ENCODE measurements around the gene KITLG. TPM values are rescaled to one million over a fixed set of nuclear protein-coding genes. Genes with fewer than 3 reads are reported as not detected.

KITLG gene
- total RNA-seq, 4 donors from 2014 or later, result 10.2 to 27.5 (median 16.4) TPM

GRCh38 chr12:88495031-88495430 is 85.2 kb downstream of the KITLG start:
- Histone ChIP-seq H3K27ac (no peak overlapping the region), H3K4me3 (no peak overlapping the region), H3K4me1 (no peaks in the 10 kb centered on the region), H3K36me3 (peaks cover 0 to 9% (median 0%) of the 10 kb centered on the region in 3 donors), H3K27me3 (no peaks in the 10 kb centered on the region), H3K9me3 (no peaks in the 10 kb centered on the region)
- TF ChIP-seq EP300 (IDR thresholded peaks at IDR 0.05) (no peak), POLR2A (IDR thresholded peaks at IDR 0.05) (no peak), CTCF (IDR thresholded peaks at IDR 0.05) (no peak)
- WGBS, 2 donors, result 90 to 100% methylated on average over 1 of the region's 1 CpG
- DNase-seq (ENCODE audit: low spot score in 2 of 2), result no peak

GRCh38 chr12:88494520-88494919 is 85.8 kb downstream of the KITLG start:
- Histone ChIP-seq H3K9me3 (no peaks in the 10 kb centered on the region), H3K27ac (no peak overlapping the region), H3K36me3 (peaks cover 0 to 9% (median 0%) of the 10 kb centered on the region in 3 donors), H3K4me1 (no peaks in the 10 kb centered on the region), H3K27me3 (no peaks in the 10 kb centered on the region), H3K4me3 (no peak overlapping the region)
- no peak for DNase-seq (ENCODE audit: low spot score in 2 of 2)
- TF ChIP-seq EP300 (IDR thresholded peaks at IDR 0.05) (no peak), CTCF (IDR thresholded peaks at IDR 0.05) (no peak), POLR2A (IDR thresholded peaks at IDR 0.05) (no peak)
- WGBS, 2 donors, result 95 to 98% methylated on average over 1 of the region's 1 CpG

- H3K4me1 ChIP-seq, result no peaks in the 10 kb centered on the region
- peaks cover 0 to 9% (median 0%) of the 10 kb centered on the region in 3 donors for H3K36me3 ChIP-seq
- H3K9me3 ChIP-seq, result no peaks in the 10 kb centered on the region
- H3K27ac ChIP-seq, result no peak overlapping the region
- no peaks in the 10 kb centered on the region for H3K27me3 ChIP-seq
- DNase-seq (ENCODE audit: low spot score in 2 of 2), result no peak
- no peak overlapping the region for H3K4me3 ChIP-seq
- no peak for TF ChIP-seq EP300 (IDR thresholded peaks at IDR 0.05)
- TF ChIP-seq POLR2A (IDR thresholded peaks at IDR 0.05), result no peak
- TF ChIP-seq CTCF (IDR thresholded peaks at IDR 0.05), result no peak
- WGBS, 2 donors, result 45 to 53% methylated on average over 2 of the region's 2 CpGs
These were observed 86.6 kb downstream of the KITLG start for GRCh38 chr12:88493636-88494035.

GRCh38 chr12:88490425-88490824 is 89.8 kb downstream of the KITLG start:
- Histone ChIP-seq H3K4me3 (no peak overlapping the region), H3K4me1 (no peaks in the 10 kb centered on the region), H3K9me3 (no peaks in the 10 kb centered on the region), H3K36me3 (no peaks in the 10 kb centered on the region), H3K27me3 (no peaks in the 10 kb centered on the region), H3K27ac (no peak overlapping the region)
- 85 to 88% methylated on average over 2 of the region's 2 CpGs for WGBS, 2 donors
- TF ChIP-seq POLR2A (IDR thresholded peaks at IDR 0.05) (no peak), EP300 (IDR thresholded peaks at IDR 0.05) (no peak), CTCF (IDR thresholded peaks at IDR 0.05) (no peak)
- DNase-seq (ENCODE audit: low spot score in 2 of 2), result no peak

GRCh38 chr12:88472775-88473174 is 107.5 kb downstream of the KITLG start:
- peaks cover 0 to 16% (median 7%) of the 10 kb centered on the region in 4 donors for H3K4me1 ChIP-seq
- no peak for TF ChIP-seq POLR2A (IDR thresholded peaks at IDR 0.05)
- no peak for TF ChIP-seq CTCF (IDR thresholded peaks at IDR 0.05)
- no peak for TF ChIP-seq EP300 (IDR thresholded peaks at IDR 0.05)
- DNase-seq (ENCODE audit: low spot score in 2 of 2), result no peak
- H3K36me3 ChIP-seq, result no peaks in the 10 kb centered on the region
- H3K27me3 ChIP-seq, result no peaks in the 10 kb centered on the region
- no peak overlapping the region for H3K4me3 ChIP-seq
- H3K9me3 ChIP-seq, result peaks cover 0 to 9% (median 0%) of the 10 kb centered on the region in 4 donors
- H3K27ac ChIP-seq, result no peak overlapping the region
- 70 to 74% methylated on average over 3 of the region's 3 CpGs for WGBS, 2 donors
